ENCODE measurements around the gene DTNBP1.
"Not testable (repeated sequence)": the region's sequence is repeated elsewhere in the genome, so short reads cannot be mapped to it uniquely, and the experiment has no call there.

Gene DTNBP1

GRCh38 chr6:15544321-15544900 lies 118.4 kb downstream of the DTNBP1 start (continued):
- no peak for TF ChIP-seq MEIS1 (CRISPR knock-in tag; IDR thresholded peaks at IDR 0.05; ENCODE audit: borderline replicate concordance)
- TF ChIP-seq, protein P1, sequence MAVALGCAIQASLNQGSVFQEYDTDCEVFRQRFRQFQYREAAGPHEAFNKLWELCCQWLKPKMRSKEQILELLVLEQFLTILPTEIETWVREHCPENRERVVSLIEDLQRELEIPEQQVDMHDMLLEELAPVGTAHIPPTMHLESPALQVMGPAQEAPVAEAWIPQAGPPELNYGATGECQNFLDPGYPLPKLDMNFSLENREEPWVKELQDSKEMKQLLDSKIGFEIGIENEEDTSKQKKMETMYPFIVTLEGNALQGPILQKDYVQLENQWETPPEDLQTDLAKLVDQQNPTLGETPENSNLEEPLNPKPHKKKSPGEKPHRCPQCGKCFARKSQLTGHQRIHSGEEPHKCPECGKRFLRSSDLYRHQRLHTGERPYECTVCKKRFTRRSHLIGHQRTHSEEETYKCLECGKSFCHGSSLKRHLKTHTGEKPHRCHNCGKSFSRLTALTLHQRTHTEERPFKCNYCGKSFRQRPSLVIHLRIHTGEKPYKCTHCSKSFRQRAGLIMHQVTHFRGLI (tag by site-specific recombination; IDR thresholded peaks at IDR 0.05), result no peak
- TF ChIP-seq ZNF311 (tag by site-specific recombination; IDR thresholded peaks at IDR 0.05; ENCODE audit: borderline replicate concordance), result no peak
- TF ChIP-seq, protein P2, sequence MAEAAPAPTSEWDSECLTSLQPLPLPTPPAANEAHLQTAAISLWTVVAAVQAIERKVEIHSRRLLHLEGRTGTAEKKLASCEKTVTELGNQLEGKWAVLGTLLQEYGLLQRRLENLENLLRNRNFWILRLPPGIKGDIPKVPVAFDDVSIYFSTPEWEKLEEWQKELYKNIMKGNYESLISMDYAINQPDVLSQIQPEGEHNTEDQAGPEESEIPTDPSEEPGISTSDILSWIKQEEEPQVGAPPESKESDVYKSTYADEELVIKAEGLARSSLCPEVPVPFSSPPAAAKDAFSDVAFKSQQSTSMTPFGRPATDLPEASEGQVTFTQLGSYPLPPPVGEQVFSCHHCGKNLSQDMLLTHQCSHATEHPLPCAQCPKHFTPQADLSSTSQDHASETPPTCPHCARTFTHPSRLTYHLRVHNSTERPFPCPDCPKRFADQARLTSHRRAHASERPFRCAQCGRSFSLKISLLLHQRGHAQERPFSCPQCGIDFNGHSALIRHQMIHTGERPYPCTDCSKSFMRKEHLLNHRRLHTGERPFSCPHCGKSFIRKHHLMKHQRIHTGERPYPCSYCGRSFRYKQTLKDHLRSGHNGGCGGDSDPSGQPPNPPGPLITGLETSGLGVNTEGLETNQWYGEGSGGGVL (tag by site-specific recombination; IDR thresholded peaks at IDR 0.05), result no peak
- TF ChIP-seq, protein P3, sequence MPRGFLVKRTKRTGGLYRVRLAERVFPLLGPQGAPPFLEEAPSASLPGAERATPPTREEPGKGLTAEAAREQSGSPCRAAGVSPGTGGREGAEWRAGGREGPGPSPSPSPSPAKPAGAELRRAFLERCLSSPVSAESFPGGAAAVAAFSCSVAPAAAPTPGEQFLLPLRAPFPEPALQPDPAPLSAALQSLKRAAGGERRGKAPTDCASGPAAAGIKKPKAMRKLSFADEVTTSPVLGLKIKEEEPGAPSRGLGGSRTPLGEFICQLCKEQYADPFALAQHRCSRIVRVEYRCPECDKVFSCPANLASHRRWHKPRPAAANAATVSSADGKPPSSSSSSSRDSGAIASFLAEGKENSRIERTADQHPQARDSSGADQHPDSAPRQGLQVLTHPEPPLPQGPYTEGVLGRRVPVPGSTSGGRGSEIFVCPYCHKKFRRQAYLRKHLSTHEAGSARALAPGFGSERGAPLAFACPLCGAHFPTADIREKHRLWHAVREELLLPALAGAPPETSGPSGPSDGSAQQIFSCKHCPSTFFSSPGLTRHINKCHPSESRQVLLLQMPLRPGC (tag by site-specific recombination; IDR thresholded peaks at IDR 0.05), result no peak
- TF ChIP-seq GLIS2 (tag by site-specific recombination; IDR thresholded peaks at IDR 0.05), result no peak
- no peak for TF ChIP-seq ZNF610 (tag by site-specific recombination; IDR thresholded peaks at IDR 0.05; ENCODE audit: borderline replicate concordance)
- no peak for TF ChIP-seq ZNF221 (tag by site-specific recombination; IDR thresholded peaks at IDR 0.05; ENCODE audit: borderline replicate concordance)
- no peak for TF ChIP-seq ZNF654 (tag by site-specific recombination; IDR thresholded peaks at IDR 0.05; ENCODE audit: low read depth)
- TF ChIP-seq PRDM2 (tag by site-specific recombination; IDR thresholded peaks at IDR 0.05; ENCODE audit: borderline replicate concordance), result no peak

GRCh38 chr6:15543332-15543917 lies 119.4 kb downstream of the DTNBP1 start:
- CTCF ChIA-PET; H3K4me1 ChIP-seq (ENCODE audit: control insufficient read depth, insufficient read depth, low read length); POLR2A ChIA-PET; H3K36me3 ChIP-seq (ENCODE audit: control insufficient read depth in 2 of 2, insufficient read depth in 1 of 2, low read length in 2 of 2); H3K27ac ChIP-seq (ENCODE audit: extremely low read depth, low read depth, low read length); H3K9me3 ChIP-seq (ENCODE audit: control insufficient read depth, insufficient read depth, low read depth, low read length); H3K4me3 ChIP-seq (ENCODE audit: low read depth, low read length): not testable (repeated sequence)

Data from HEK293 (cell line).